Epithelial cell of esophagus (primary cell): Measurements from ENCODE around the gene PUS3.
"Not testable (repeated sequence)": the region's sequence is repeated elsewhere in the genome, so short reads cannot be mapped to it uniquely, and the experiment has no call there.

Experiments
- DNase-seq: peaks from one replicate; pipeline ENCODE4 v3.0.0; 2010; ENCODE audit warnings: low read depth
- H3K4me3 ChIP-seq: 2 replicates; pipeline ENCODE4 v1.5.1; 2011; ENCODE audit warnings: mild to moderate bottlenecking, low read length, control low read depth
- CTCF ChIP-seq: IDR thresholded peaks from 2 replicates; pipeline ENCODE4 v1.5.1; 2011; ENCODE audit warnings: low read depth, mild to moderate bottlenecking, low read length, control low read depth, inconsistent platforms; ENCODE audit not compliant: insufficient read depth; ENCODE audit errors: missing control alignments

Gene PUS3

DNA sequence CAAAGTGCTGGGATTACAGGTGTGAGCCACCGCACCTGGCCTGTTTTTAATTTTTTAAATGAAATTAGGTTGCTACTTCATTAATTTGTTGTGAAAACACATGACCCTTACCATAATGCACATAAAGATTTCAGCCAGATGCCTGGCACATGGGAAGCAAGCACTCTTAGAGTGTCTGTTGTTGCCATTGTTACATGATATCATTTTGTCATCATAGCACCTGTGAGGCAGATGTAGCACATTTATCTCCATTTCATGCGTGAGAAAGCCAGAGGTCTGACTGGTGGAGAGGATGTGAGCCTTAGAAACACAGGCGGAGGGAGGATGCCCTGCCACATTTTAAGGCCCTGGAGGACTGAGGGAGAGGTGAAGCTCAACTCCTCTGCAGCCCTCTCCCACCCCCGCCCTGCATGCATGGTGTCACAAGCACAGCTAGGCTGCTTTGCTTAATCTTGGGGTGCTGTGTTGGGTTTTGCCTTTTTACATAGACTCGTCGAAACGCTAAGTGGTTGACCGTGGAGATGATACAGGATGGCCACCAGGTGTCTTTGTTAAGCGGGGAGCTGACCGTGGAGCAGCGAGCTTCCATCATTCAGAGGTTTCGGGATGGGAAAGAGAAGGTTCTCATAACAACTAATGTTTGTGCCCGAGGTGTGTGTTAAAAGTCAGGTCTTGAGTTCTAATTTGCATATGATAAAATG lies 15.3 kb upstream of the PUS3 start:
- no peak overlapping the region for H3K4me3 ChIP-seq
- DNase-seq, result no peak
- no peak for TF ChIP-seq CTCF

DNA sequence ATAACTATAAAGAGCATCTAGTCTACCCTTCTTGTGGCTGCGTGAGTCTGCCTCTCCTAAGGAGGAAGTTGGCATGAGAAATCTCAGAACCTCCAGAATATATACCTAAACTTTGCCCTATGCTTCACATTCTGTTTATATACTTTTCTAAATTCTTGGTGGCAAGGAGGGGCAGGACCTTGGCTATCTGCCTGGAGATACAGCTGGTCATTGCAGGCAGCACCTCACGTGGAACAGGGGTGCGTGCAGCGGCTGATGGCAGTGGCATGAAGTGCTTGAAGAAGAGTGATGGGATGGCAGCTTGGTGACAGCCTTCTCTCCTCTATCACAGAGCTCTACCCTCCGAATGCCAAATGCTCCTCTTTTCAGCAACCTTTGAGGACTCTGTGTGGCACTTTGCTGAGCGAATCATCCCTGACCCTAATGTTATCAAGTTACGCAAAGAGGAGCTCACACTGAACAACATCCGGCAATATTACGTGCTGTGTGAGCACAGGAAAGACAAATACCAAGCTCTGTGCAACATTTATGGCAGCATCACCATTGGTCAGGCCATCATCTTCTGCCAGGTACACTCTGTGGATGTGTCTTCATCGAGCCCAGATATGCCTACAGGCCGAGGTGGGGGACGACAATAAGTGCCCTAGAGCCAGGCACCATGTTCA lies 13.8 kb upstream of the PUS3 start:
- TF ChIP-seq CTCF, result no peak
- H3K4me3 ChIP-seq, result no peak overlapping the region
- no peak for DNase-seq

DNA sequence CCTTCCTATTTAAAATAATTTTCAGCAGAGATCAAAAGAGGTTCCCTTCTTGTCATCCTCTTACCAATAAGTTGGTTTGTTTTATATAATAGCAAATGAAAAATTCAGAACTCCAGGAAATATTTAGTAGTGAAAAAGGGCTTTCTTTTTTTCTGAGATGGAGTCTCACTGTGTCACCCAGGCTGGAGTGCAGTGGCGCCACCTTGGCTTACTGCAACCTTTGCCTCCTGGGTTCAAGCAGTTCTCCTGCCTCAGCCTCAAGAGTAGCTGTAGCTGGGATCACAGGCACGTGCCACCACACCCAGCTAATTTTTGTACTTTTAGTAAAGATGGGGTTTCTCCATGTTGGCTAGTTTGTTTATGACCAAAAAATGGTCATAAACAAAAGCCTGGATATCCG lies 11.6 kb upstream of the PUS3 start:
- DNase-seq, H3K4me3 ChIP-seq: not testable (repeated sequence)
- TF ChIP-seq CTCF, result peak; percentile 5

DNA sequence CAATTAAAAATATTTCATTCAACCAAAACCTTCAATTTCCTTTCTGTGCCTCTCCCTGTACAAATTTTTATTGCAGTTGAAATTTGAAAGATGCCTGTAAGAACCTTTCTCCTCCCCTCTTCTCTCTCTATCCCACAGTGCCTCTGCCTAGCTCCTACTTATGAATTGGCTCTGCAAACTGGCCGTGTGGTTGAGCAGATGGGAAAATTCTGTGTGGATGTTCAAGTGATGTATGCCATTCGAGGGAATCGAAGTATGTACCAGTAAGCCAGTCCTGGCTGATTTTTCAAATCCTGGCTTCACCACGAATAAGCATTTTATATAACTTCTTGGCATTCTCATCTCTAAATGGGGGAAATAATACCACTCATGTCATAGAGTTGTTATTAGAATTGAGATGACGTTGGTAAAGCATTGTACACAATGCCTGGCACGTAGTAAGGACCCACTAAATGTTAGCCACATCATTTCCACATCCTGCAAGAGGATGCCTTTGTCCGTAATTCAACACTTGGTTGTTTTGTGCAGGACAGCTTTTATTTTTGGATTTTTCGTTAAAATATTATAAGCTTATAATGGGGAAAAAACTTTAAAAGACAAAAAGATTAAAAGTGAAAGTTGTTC lies 7.3 kb upstream of the PUS3 start:
- no peak for TF ChIP-seq CTCF
- no peak for DNase-seq

GRCh38 chr11:125904678-125905077 lies 1.7 kb upstream of the PUS3 start:
- no peak for DNase-seq
- no peak overlapping the region for H3K4me3 ChIP-seq
- no peak for TF ChIP-seq CTCF

More for the DNA sequence above, 7.3 kb upstream of the PUS3 start:
- H3K4me3 ChIP-seq, result no peak overlapping the region

GRCh38 chr11:125903711-125904659 lies 979 bp upstream of the PUS3 start, which contains the start of gene DDX25:
TSS of gene DDX25 (plus strand) at chr11:125904508. CDS start at chr11:125904518, 10 bp downstream.
- DNase-seq, result no peak
- H3K4me3 ChIP-seq, result peak within 1 kb of the TSS; percentile 27

More at GRCh38 chr11:125903711-125904659, 979 bp upstream of the PUS3 start, which contains the start of gene DDX25:
- no peak for TF ChIP-seq CTCF
